ENCODE measurements around the gene TNPO2.

TNPO2 gene

GRCh38 chr19:12689012-12689411 lies 34.7 kb downstream of the TNPO2 start:
- peaks cover under 1 to 36% of the 10 kb centered on the region in 2 experiments; a peak in 2 of 3 replicates for H3K36me3 ChIP-seq (ENCODE audit: control insufficient read depth in 2 of 2, insufficient read depth in 1 of 2, low read length in 2 of 2)
- H3K4me1 ChIP-seq (ENCODE audit: control insufficient read depth, insufficient read depth, low read length) = no peaks in the 10 kb centered on the region
- ChIA-PET CTCF (no interaction called here), POLR2A (interaction anchor here (0.7 kb wide), 1 partner anchor 8 kb away, joined by 3 read pairs; no protein-coding TSS in a partner anchor)
- H3K9me3 ChIP-seq (ENCODE audit: control insufficient read depth, insufficient read depth, low read depth, low read length) = no peaks in the 10 kb centered on the region
- no peak overlapping the region for H3K4me3 ChIP-seq (ENCODE audit: low read depth, low read length)
- TF ChIP-seq SCRT2 (tag by site-specific recombination; IDR thresholded peaks at IDR 0.05) (peak; percentile 43; the same call in 1 of the 2 replicates), ZNF26 (tag by site-specific recombination; IDR thresholded peaks at IDR 0.05) (no peak)
- no peak overlapping the region for H3K27ac ChIP-seq (ENCODE audit: extremely low read depth, low read depth, low read length)

- Histone ChIP-seq H3K4me1 (ENCODE audit: control insufficient read depth, insufficient read depth, low read length) (no peaks in the 10 kb centered on the region), H3K27ac (ENCODE audit: extremely low read depth, low read depth, low read length) (no peak within 1 kb of the TSS), H3K9me3 (ENCODE audit: control insufficient read depth, insufficient read depth, low read depth, low read length) (no peaks in the 10 kb centered on the region), H3K4me3 (ENCODE audit: low read depth, low read length) (no peak within 1 kb of the TSS), H3K36me3 (ENCODE audit: control insufficient read depth in 2 of 2, insufficient read depth in 1 of 2, low read length in 2 of 2) (peaks cover 0 to 29% of the 10 kb centered on the region in 2 experiments; a peak in 1 of 3 replicates)
- POLR2A ChIA-PET = no interaction called here
- TF ChIP-seq ZNF510 (tag by site-specific recombination; IDR thresholded peaks at IDR 0.05; ENCODE audit: insufficient replicate concordance) (no peak), GLIS1 (tag by site-specific recombination; IDR thresholded peaks at IDR 0.05) (peak; percentile 52)
- CTCF ChIA-PET = no interaction called here
These were observed 36.1 kb downstream of the TNPO2 start, which contains the start of gene GNG14 for GRCh38 chr19:12687496-12688196. Gene GNG14 (plus strand): TSS chr19:12687998. CDS start chr19:12688049, 51 bp downstream.

DNA sequence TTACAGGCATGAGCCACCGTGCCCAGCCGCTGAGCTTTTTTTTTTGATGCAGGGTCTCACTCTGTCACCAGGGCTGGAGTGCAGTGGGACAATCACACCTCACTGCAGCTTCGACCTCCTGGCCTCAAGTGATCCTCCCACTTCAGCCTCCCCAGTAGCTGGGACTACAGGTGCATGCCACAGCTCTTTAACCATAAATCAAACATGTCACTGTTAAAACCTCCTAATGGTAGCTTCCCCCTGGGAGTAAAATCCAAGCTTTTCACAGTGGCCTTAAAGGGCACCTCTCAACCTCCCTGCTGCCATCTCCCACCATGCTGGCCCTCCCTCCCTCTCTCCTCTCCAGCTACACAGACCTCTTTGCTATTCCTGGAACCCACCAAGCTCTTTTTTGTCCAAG lies 37.9 kb downstream of the TNPO2 start:
- TF ChIP-seq ZNF184 (tag by site-specific recombination; IDR thresholded peaks at IDR 0.05) (no peak), SCRT2 (tag by site-specific recombination; IDR thresholded peaks at IDR 0.05) (peak; percentile 36; the same call in 1 of the 2 replicates)
- no peaks in the 10 kb centered on the region for H3K4me1 ChIP-seq (ENCODE audit: control insufficient read depth, insufficient read depth, low read length)
- no peaks in the 10 kb centered on the region for H3K9me3 ChIP-seq (ENCODE audit: control insufficient read depth, insufficient read depth, low read depth, low read length)
- H3K4me3 ChIP-seq (ENCODE audit: low read depth, low read length) = no peak overlapping the region
- CTCF ChIA-PET = interaction anchor here (0.6 to 1.0 kb wide), 5 partner anchors 11 to 582 kb away, joined by 3 to 4 read pairs (median 3); a partner anchor contains a TSS
- POLR2A ChIA-PET = interaction anchor here (0.6 to 1.6 kb wide), 3 partner anchors 10 to 190 kb away, joined by 3 read pairs; partner anchors contain the start of gene FBXW9
- peaks cover 0 to 23% of the 10 kb centered on the region in 2 experiments; a peak in 1 of 3 replicates for H3K36me3 ChIP-seq (ENCODE audit: control insufficient read depth in 2 of 2, insufficient read depth in 1 of 2, low read length in 2 of 2)
- no peak overlapping the region for H3K27ac ChIP-seq (ENCODE audit: extremely low read depth, low read depth, low read length)

DNA sequence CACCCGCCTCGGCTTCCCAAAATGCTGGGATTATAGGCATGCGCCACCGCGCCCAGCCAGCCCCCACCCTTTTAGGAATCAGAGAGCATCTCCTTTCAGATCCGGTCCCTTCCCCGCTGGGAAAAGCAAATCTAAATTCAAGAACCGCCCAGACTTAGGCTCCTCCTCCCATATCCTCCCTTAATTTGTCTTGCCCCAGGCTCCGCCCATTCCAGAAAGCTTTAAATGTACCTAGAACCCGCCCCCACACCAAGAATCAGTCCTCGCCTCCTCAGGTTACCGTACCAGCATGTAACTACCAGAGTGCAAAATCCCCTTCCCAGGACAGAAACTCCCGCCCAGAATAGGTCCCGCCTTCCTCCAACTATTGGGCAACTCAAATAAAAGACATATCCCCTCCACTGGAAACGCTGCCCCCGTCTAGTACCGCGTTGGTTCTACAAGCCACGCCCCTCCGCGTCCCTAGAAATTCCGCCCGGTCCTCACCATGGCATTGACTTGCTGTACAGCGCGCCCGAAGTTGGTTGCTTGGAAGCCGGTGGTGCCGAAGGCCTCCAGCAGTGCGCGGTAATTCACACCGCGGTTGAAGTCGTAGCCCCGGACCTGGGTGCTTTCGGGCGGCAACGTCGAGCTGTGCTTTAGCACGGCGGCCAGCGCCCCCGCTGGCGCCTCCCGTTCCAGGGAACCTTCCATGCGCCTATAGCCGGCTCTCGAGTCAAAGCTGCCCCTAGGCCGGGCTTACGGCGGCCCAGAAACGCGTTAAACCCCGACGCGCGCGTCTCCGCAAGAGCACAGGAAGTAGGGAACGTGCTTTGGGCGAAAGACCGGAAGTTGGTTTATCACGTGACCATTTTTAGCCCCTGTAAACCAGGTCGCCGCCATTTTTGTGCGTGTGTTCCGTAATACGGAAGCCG lies 42.4 kb downstream of the TNPO2 start, which contains the start of gene DHPS:
TSS of gene DHPS (minus strand) at position 807 of the 914 bp plus-strand sequence. CDS start at position 693, 114 bp downstream.
- Histone ChIP-seq H3K4me3 (ENCODE audit: low read depth, low read length) (peak within 1 kb of the TSS; percentile 84), H3K4me1 (ENCODE audit: control insufficient read depth, insufficient read depth, low read length) (no peaks in the 10 kb centered on the region), H3K36me3 (ENCODE audit: control insufficient read depth in 2 of 2, insufficient read depth in 1 of 2, low read length in 2 of 2) (peaks cover 15 to 36% of the 10 kb centered on the region in 2 experiments; a peak in 2 of 3 replicates), H3K27ac (ENCODE audit: extremely low read depth, low read depth, low read length) (peak within 1 kb of the TSS; percentile 95), H3K9me3 (ENCODE audit: control insufficient read depth, insufficient read depth, low read depth, low read length) (no peaks in the 10 kb centered on the region)
- CTCF ChIA-PET = interaction anchor here (0.6 to 3.0 kb wide), 2 partner anchors 9 to 801 kb away, joined by 3 to 17 read pairs; no protein-coding TSS in a partner anchor
- POLR2A ChIA-PET = interaction anchor here (0.5 to 2.1 kb wide), 18 partner anchors 8 to 561 kb away, joined by 3 to 14 read pairs (median 4); partner anchors contain the start of genes FBXW9, JUNB, MAN2B1 and WDR83
- TF ChIP-seq, protein P1, sequence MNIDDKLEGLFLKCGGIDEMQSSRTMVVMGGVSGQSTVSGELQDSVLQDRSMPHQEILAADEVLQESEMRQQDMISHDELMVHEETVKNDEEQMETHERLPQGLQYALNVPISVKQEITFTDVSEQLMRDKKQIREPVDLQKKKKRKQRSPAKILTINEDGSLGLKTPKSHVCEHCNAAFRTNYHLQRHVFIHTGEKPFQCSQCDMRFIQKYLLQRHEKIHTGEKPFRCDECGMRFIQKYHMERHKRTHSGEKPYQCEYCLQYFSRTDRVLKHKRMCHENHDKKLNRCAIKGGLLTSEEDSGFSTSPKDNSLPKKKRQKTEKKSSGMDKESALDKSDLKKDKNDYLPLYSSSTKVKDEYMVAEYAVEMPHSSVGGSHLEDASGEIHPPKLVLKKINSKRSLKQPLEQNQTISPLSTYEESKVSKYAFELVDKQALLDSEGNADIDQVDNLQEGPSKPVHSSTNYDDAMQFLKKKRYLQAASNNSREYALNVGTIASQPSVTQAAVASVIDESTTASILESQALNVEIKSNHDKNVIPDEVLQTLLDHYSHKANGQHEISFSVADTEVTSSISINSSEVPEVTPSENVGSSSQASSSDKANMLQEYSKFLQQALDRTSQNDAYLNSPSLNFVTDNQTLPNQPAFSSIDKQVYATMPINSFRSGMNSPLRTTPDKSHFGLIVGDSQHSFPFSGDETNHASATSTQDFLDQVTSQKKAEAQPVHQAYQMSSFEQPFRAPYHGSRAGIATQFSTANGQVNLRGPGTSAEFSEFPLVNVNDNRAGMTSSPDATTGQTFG (tag by site-specific recombination; IDR thresholded peaks at IDR 0.05; ENCODE audit: borderline replicate concordance) = no peak
- TF ChIP-seq ZNF626 (tag by site-specific recombination; IDR thresholded peaks at IDR 0.05) = no peak
- no peak; the same call in 1 of the 2 replicates for TF ChIP-seq ZSCAN18 (tag by site-specific recombination; IDR thresholded peaks at IDR 0.05)
- TF ChIP-seq ZBTB48 (tag by site-specific recombination; IDR thresholded peaks at IDR 0.05) = peak; percentile 66
- peak; percentile 51; the same call in 1 of the 2 replicates for TF ChIP-seq CTCF (tag by site-specific recombination; IDR thresholded peaks at IDR 0.05)
- no peak for TF ChIP-seq BCL11B (tag by site-specific recombination; IDR thresholded peaks at IDR 0.05; ENCODE audit: low read depth)
- TF ChIP-seq YY1 (tag by site-specific recombination; IDR thresholded peaks at IDR 0.05) = peak; percentile 91
- TF ChIP-seq SP3 (tag by site-specific recombination; IDR thresholded peaks at IDR 0.05) = peak; percentile 95
- no peak for TF ChIP-seq HOXD13 (CRISPR knock-in tag; IDR thresholded peaks at IDR 0.05; ENCODE audit: borderline replicate concordance)
